DMS153 (cell line): ENCODE measurements around the gene FOXP1.
"Not testable (repeated sequence)": the region's sequence is repeated elsewhere in the genome, so short reads cannot be mapped to it uniquely, and the experiment has no call there.

Experiments used
- DNase-seq: peaks from one replicate; lab custom pipeline; 2025; lab: John Stamatoyannopoulos, UW

Gene FOXP1

GRCh38 chr3:71451060-71451459 is 132.5 kb downstream of the FOXP1 start:
- no peak for DNase-seq

- DNase-seq: no peak
These were observed 133.4 kb downstream of the FOXP1 start for GRCh38 chr3:71450162-71450561.

- no peak for DNase-seq
These were observed 135.7 kb downstream of the FOXP1 start for GRCh38 chr3:71447803-71448202.

GRCh38 chr3:71447197-71447596 is 136.3 kb downstream of the FOXP1 start:
- DNase-seq: no peak

GRCh38 chr3:71446734-71447133 is 136.8 kb downstream of the FOXP1 start:
- no peak for DNase-seq

- DNase-seq: no peak
These were observed 137.3 kb downstream of the FOXP1 start for GRCh38 chr3:71446260-71446659.

GRCh38 chr3:71444861-71445259 is 138.7 kb downstream of the FOXP1 start:
- DNase-seq: no peak

- DNase-seq: no peak
These were observed 139.3 kb downstream of the FOXP1 start for GRCh38 chr3:71444028-71444860.

GRCh38 chr3:71443332-71443731 is 140.2 kb downstream of the FOXP1 start:
- no peak for DNase-seq

- no peak for DNase-seq
These were observed 140.9 kb downstream of the FOXP1 start for GRCh38 chr3:71442652-71443042.

- no peak for DNase-seq
These were observed 141.4 kb downstream of the FOXP1 start for GRCh38 chr3:71441925-71442651.

- no peak for DNase-seq
These were observed 142.2 kb downstream of the FOXP1 start for GRCh38 chr3:71441217-71441924.

GRCh38 chr3:71438904-71439303 is 144.6 kb downstream of the FOXP1 start:
- no peak for DNase-seq

- DNase-seq: no peak
These were observed 145.3 kb downstream of the FOXP1 start for GRCh38 chr3:71438071-71438685.

GRCh38 chr3:71436337-71436736 is 147.2 kb downstream of the FOXP1 start:
- DNase-seq: no peak

- not testable (repeated sequence) for DNase-seq
These were observed 147.7 kb downstream of the FOXP1 start for GRCh38 chr3:71435836-71436235.

- DNase-seq: peak; percentile 6
These were observed 149.9 kb downstream of the FOXP1 start for GRCh38 chr3:71433631-71434030.

- DNase-seq: no peak
These were observed 151.2 kb downstream of the FOXP1 start for GRCh38 chr3:71432044-71432975.

- no peak for DNase-seq
These were observed 152.5 kb downstream of the FOXP1 start for GRCh38 chr3:71430941-71431552.

GRCh38 chr3:71429597-71429988 is 153.9 kb downstream of the FOXP1 start:
- DNase-seq: no peak
